ENCODE results near the gene LRRK1. TPM values are rescaled to one million over a fixed set of nuclear protein-coding genes. Genes with fewer than 3 reads are reported as not detected.

The LRRK1 gene
- total RNA-seq, 4 donors from 2014 or later: 52.7 to 107 (median 82.7) TPM

- peaks cover 4 to 46% (median 17%) of the 10 kb centered on the region in 4 donors for H3K4me1 ChIP-seq
- no peaks in the 10 kb centered on the region for H3K27me3 ChIP-seq
- 73 to 78% methylated on average over 8 of the region's 8 CpGs for WGBS, 2 donors (ENCODE audit: low coverage in 1 of 2)
- DNase-seq: no peak
- no peak for TF ChIP-seq POLR2AphosphoS5 (IDR thresholded peaks at IDR 0.05)
- no peak for TF ChIP-seq CTCF (IDR thresholded peaks at IDR 0.05)
- TF ChIP-seq POLR2A (IDR thresholded peaks at IDR 0.05): no peak
- no peak for TF ChIP-seq EP300 (IDR thresholded peaks at IDR 0.05; ENCODE audit: low read depth)
- H3K27ac ChIP-seq: peak overlapping the region in 2 of 4 donors; percentile 33 to 77
- in situ Hi-C loops (cut with MboI; ENCODE audit: low pct_ligation_motif_present in 1 of 4, low pct_unique_long_range_greater_than_20kb in 1 of 4, low sequenced_read_pairs in 3 of 4): loop anchor here (25.0 kb wide), 2 partner anchors 92 to 342 kb away; partner anchors contain the start of gene CHSY1 (in 4 of the 4)
- intact Hi-C loops (cut with DNase I; ENCODE audit: low total_unique reads): no loop called here
- H3K4me3 ChIP-seq: peak overlapping the region in 1 of 4 donors; percentile 73
- no peaks in the 10 kb centered on the region for H3K36me3 ChIP-seq
- no peaks in the 10 kb centered on the region for H3K9me3 ChIP-seq
Measured at GRCh38 chr15:100920516-100921135, 1.5 kb downstream of the LRRK1 start.

GRCh38 chr15:100922192-100923040 lies 3.3 kb downstream of the LRRK1 start:
- no peak for TF ChIP-seq CTCF (IDR thresholded peaks at IDR 0.05)
- TF ChIP-seq POLR2AphosphoS5 (IDR thresholded peaks at IDR 0.05): no peak
- TF ChIP-seq POLR2A (IDR thresholded peaks at IDR 0.05): no peak
- no peak for TF ChIP-seq EP300 (IDR thresholded peaks at IDR 0.05; ENCODE audit: low read depth)
- DNase-seq: no peak
- no peaks in the 10 kb centered on the region for H3K9me3 ChIP-seq
- peak overlapping the region; percentile 16 to 72 (median 59) for H3K27ac ChIP-seq
- no peaks in the 10 kb centered on the region for H3K36me3 ChIP-seq
- no peaks in the 10 kb centered on the region for H3K27me3 ChIP-seq
- peaks cover 4 to 50% (median 19%) of the 10 kb centered on the region in 4 donors for H3K4me1 ChIP-seq
- in situ Hi-C loops (cut with MboI; ENCODE audit: low pct_ligation_motif_present in 1 of 4, low pct_unique_long_range_greater_than_20kb in 1 of 4, low sequenced_read_pairs in 3 of 4): loop anchor here (25.0 kb wide), 2 partner anchors 90 to 340 kb away; partner anchors contain the start of gene CHSY1 (in 4 of the 4)
- WGBS, 2 donors (ENCODE audit: low coverage in 1 of 2): 55 to 62% methylated on average over 10 to 13 of the region's 13 CpGs
- H3K4me3 ChIP-seq: no peak overlapping the region
- intact Hi-C loops (cut with DNase I; ENCODE audit: low total_unique reads): no loop called here

GRCh38 chr15:100923076-100923475 lies 3.9 kb downstream of the LRRK1 start:
- intact Hi-C loops (cut with DNase I; ENCODE audit: low total_unique reads): no loop called here
- in situ Hi-C loops (cut with MboI; ENCODE audit: low pct_ligation_motif_present in 1 of 4, low pct_unique_long_range_greater_than_20kb in 1 of 4, low sequenced_read_pairs in 3 of 4): loop anchor here (25.0 kb wide), 2 partner anchors 89 to 339 kb away; partner anchors contain the start of gene CHSY1 (in 4 of the 4)

More at GRCh38 chr15:100923076-100923475, 3.9 kb downstream of the LRRK1 start:
- peak overlapping the region in 3 of 4 donors; percentile 58 to 72 (median 60) for H3K27ac ChIP-seq
- no peaks in the 10 kb centered on the region for H3K27me3 ChIP-seq
- DNase-seq: no peak
- H3K36me3 ChIP-seq: no peaks in the 10 kb centered on the region
- TF ChIP-seq CTCF (IDR thresholded peaks at IDR 0.05) (no peak), EP300 (IDR thresholded peaks at IDR 0.05; ENCODE audit: low read depth) (no peak), POLR2A (IDR thresholded peaks at IDR 0.05) (no peak), POLR2AphosphoS5 (IDR thresholded peaks at IDR 0.05) (no peak)
- no peak overlapping the region for H3K4me3 ChIP-seq
- H3K9me3 ChIP-seq: no peaks in the 10 kb centered on the region
- 84 to 87% methylated on average over 3 to 7 of the region's 7 CpGs for WGBS, 2 donors (ENCODE audit: low coverage in 1 of 2)
- H3K4me1 ChIP-seq: peaks cover 0 to 45% (median 14%) of the 10 kb centered on the region in 4 donors

Data from transverse colon (tissue), 4 donors.